WTC11 (cell line): ENCODE results near the gene SLC44A1.

Experiments
- CTCF ChIP-seq: fragments of 200-600 bp; IDR thresholded peaks from 2 replicates; pipeline ENCODE4 v1.8.0; 2022; ENCODE audit warnings: antibody characterized with exemption
- IRF1 ChIP-seq: sonication (generic); formaldehyde crosslinking; IDR thresholded peaks from 2 replicates; pipeline ENCODE4 v1.8.0; 2023; ENCODE audit warnings: missing genetic modification reagents
- NR3C1 ChIP-seq: sonication (generic); formaldehyde crosslinking; conservative IDR thresholded peaks from 2 replicates; pipeline ENCODE4 v1.8.1; 2023; ENCODE audit warnings: low read depth, mild to moderate bottlenecking, missing genetic modification reagents
- RELA ChIP-seq: sonication (generic); formaldehyde crosslinking; IDR thresholded peaks from 2 replicates; pipeline ENCODE4 v1.8.1; 2022; ENCODE audit warnings: missing genetic modification reagents, mild to moderate bottlenecking, borderline replicate concordance
- SP1 ChIP-seq: sonication (generic); formaldehyde crosslinking; conservative IDR thresholded peaks from 2 replicates; pipeline ENCODE4 v1.8.1; 2022; ENCODE audit warnings: missing genetic modification reagents
- STAT6 ChIP-seq: sonication (generic); formaldehyde crosslinking; conservative IDR thresholded peaks from 2 replicates; pipeline ENCODE4 v1.8.1; 2023; ENCODE audit warnings: mild to moderate bottlenecking, low read depth, missing genetic modification reagents, moderate library complexity
- TF ChIP-seq, protein P1 (sequence below): sonication (generic); formaldehyde crosslinking; IDR thresholded peaks from 2 replicates; pipeline ENCODE4 v1.8.1; 2023; ENCODE audit warnings: mild to moderate bottlenecking, missing genetic modification reagents, moderate library complexity

DNA sequence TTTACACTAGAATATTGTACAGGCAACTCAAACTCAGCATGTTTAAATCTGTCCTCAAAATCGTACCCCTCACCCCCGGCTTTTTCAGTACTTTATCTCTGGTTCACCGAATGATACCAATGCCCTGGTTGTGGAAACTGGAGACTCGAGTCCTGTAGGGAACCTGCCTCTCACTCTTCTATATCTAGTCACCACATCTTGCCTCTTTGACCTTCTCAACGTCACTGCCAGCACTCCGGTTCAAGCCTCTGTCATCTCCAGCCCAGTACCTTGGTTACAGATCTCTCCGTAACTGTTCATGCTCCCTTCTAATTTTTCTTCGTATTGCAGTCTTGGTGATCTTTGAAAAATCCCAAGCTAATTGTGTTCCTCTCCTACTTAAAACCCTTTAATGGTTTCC is 6.7 kb downstream of the SLC44A1 start:
- TF ChIP-seq CTCF (no peak), IRF1 (CRISPR knock-in tag) (no peak), RELA (no peak), NR3C1 (CRISPR knock-in tag) (no peak), STAT6 (CRISPR knock-in tag) (no peak), SP1 (CRISPR knock-in tag) (no peak)
- TF ChIP-seq, protein P1, sequence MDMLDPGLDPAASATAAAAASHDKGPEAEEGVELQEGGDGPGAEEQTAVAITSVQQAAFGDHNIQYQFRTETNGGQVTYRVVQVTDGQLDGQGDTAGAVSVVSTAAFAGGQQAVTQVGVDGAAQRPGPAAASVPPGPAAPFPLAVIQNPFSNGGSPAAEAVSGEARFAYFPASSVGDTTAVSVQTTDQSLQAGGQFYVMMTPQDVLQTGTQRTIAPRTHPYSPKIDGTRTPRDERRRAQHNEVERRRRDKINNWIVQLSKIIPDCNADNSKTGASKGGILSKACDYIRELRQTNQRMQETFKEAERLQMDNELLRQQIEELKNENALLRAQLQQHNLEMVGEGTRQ (CRISPR knock-in tag), result no peak
